Caki2 (cell line): ENCODE measurements around the gene ACTMAP. TPM values are rescaled to one million over a fixed set of nuclear protein-coding genes. Genes with fewer than 3 reads are reported as not detected.
"Not testable (repeated sequence)": the region's sequence is repeated elsewhere in the genome, so short reads cannot be mapped to it uniquely, and the experiment has no call there.

ENCODE experiments used
- DNase-seq: peaks from one replicate; pipeline ENCODE4 v3.0.0-alpha.2; 2015; ENCODE audit warnings: low read depth
- in situ Hi-C: cut with HindIII; loops from 2 replicates; pipeline ENCODE4 v1.10.0; 2016; ENCODE audit warnings: low sequenced_read_pairs, low pct_unique_long_range_greater_than_20kb, mixed read lengths
- total RNA-seq: library from RNA; depleted of rRNA; stranded (reverse); fragments of >200 nt; shearing (Covaris generic); gene quantifications from 2 replicates; pipeline ENCODE4 v1.2.3, GENCODE V29; 2014; ENCODE audit warnings: low replicate concordance

Gene ACTMAP
- total RNA-seq, 1 experiment from 2014 or later: 3.3 TPM

DNA sequence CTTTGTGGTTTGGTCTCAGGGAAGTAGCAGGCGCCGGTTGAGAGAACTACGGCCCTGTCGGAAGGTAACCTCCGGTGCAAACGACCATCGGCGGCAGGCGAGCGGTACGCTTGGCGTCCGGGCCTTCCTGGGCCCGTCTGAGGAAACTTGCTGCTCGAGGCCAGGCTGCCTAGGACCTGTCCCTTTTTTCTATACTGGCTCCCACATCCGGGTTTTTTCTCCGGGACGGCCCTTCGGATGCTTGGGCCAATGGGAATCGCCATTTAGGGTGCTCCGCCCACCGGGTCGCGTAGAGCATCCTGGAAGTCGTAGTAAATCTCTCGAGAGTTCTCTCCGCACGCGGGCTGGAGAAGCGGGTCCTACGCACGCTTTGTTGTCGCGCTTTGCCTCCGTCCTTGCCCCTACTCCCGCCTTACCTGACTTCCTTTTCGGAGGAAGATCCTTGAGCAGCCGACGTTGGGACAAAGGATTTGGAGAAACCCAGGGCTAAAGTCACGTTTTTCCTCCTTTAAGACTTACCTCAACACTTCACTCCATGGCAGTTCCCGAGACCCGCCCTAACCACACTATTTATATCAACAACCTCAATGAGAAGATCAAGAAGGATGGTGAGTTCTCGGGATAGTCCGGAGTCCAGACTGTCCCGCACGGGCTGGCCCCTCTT, 729 bp upstream of the ACTMAP start, which contains the start of gene SNRPA:
Gene SNRPA (plus strand): TSS at position 330 of the 664 bp plus-strand sequence. CDS start 206 bp downstream, at position 536.
- in situ Hi-C loops: no loop called here
- no peak for DNase-seq

DNA sequence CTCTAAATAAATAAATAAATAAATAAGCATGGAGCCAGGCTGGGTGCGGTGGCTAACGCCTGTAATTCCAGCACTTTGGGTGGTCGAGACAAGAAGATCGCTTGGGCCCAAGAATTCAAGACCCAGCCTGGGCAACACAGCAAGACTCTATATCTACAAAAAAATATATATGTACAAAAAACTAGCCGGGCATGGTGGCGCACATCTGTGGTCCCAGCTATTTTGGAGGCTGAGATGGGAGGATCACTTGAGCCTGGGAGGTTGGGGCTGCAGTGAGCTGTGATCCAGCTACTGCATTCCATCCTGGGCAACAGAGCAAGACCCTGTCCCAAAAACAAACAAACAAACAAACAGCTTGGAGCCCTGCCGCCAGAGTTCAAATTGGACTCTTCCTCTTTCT, 2.7 kb downstream of the ACTMAP start:
- in situ Hi-C loops: no loop called here
- DNase-seq: no peak

DNA sequence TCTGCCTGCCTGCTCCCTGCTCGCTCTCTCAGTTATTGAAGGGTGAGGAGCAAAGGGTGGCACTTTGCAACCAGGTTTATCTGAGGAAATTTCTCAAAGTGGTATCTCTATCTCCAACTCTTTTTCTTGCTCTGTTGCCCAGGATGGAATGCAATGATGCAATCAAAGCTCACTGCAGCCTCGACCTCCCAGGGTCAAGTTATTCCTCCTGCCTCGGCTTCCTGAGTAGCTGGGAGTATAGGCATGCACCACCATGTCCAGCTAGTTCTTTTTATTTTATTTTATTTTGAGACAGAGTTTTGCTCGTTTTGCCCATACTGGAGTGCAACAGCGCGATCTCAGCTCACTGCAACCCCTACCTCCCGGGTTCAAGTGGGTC, 4.9 kb downstream of the ACTMAP start:
- in situ Hi-C loops: no loop called here

DNA sequence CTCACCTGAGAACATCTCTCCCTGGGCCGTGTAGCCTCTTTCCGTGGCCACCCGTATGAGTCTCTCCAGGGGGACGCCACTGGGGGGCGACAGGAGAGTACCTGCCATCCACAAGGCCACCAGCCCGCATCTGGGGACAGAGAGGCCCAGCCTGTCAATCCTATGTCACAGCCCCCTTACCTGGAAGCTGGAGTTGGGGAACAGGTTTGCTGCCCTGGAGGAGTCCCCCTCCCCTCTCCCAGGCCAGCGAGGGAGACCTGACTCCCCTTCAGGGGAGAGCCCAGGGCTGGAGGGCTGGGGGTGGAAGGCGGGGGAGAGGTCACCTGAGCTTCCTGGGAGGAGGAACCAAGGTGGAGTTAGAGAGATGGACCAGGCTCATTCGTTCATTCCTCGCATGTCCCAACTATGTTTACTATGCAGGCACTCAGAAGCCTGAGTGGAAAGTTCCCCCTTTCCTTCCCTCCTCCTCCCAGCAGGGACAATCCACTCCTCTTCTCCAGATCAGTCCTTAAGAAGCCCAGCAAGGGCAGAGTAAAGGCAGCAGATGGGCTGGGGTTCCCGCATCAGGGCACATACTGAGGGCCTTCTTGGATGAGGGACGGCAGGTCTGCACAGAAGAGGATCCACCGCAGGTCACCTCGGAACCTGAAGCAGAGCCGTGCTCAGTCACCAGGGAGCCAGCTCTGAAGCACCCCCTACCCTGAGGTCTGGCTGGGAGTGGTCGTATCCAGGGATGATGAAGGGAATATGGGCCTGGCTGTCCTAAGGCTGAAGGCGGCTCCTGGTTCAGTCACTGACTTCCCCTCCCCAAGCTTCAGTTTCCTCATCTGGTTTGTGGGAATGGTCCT, 5.5 kb downstream of the ACTMAP start:
- no peak for DNase-seq
- in situ Hi-C loops: no loop called here

More for the DNA sequence above, 4.9 kb downstream of the ACTMAP start:
- DNase-seq: peak; percentile 44

DNA sequence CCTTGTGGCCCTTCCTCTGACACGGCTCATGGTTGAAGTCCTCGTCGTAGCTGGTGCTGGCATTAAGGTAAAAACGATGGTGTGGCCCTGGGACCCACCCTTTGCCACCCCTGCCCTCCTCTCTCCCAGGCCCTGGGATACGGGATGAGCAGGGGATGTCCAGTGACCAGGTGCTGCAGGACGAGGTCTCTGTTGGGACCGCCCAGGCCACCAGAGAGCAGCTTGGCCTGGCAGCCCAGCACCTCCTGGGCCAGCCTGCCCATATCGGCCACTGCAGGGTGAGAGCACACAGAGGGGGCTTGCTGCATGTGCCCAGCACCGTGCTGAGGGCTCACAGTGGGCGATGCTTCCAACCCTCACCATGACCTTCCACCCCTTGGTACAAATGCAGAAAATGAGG, 6.4 kb downstream of the ACTMAP start:
- in situ Hi-C loops: no loop called here

DNA sequence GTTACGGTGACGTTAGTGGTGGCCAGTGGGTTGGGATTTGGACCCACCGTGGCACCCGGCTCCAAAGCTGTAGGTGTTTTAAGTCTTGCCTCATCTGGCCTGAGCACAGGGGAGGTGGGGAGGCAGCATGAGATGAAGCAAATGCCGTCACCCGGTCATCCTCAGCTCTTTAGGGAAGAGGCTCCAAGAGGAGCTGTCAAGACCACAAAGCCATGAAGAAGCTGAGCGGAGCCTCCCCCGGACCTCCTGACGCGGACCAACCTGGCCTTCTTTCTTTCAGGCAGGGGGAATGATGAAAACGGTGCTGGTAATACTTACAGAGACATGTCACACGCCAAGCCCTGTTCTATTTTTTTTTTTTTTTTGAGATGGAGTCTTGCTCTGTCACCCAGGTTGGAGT, 7.4 kb downstream of the ACTMAP start:
- in situ Hi-C loops: no loop called here

More for the DNA sequence above, 6.4 kb downstream of the ACTMAP start:
- DNase-seq: no peak

DNA sequence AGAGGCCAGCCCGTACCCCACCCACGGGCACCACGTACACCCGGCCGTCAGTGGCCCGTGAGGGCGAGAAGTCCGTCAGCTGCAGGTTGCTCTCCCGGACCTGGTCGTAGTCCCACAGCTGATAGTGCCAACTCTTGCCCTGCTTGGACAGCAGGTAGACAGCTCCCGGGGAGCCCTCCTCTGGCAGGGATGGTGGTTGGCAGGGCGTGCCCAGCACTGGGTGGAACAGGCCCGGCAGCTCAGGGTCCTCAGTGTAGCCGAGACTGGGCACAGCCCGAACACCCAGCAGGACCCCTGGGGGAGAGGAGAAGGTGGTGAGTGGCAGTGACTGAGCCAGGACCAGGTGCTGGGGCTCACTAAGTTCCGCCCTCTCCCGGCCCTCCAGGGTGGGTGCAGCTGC, 7.8 kb downstream of the ACTMAP start:
- in situ Hi-C loops: no loop called here
- no peak for DNase-seq

More for the DNA sequence above, 7.4 kb downstream of the ACTMAP start:
- DNase-seq: no peak

DNA sequence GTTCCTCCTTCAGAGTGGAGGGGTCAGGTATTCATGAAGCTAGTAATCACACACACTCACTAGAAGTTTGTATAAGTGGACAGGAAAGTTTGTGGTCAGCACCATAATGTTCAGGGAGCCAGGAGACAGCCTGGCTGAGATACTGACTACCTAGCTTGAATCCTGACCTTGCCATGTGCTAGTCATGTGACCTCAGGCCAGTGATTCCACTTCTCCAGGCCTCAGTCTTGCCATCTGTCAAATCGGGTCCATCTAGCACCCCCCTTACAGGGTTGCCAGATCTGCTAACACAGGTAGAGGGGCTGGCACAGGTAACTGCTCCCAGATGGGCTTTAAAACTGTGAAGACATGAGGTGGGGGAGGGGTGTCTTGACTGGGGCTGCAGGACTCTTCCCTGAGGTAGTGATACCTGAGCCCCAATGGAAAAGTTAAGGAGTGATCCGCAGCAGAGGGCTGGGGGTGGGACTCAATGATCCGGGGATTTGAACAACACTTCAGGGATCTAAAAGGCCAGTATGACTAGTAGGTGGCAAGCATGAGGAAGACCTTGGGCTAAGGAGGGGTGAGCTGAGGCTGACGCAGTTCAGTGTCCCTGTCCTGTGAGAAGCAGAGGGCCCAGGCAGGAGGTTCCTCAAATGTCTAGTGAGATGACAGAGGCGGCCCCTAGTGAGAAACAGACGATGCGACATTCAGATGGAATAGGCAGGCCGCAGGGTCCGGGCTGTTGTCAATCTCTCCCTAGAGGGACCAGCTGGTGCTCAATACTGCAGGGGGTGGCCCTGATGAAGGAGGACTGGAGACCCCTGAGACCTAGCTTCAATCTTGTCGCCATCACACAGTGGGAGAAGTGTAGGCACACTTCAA, 8.5 kb downstream of the ACTMAP start:
- in situ Hi-C loops: no loop called here
- no peak for DNase-seq

DNA sequence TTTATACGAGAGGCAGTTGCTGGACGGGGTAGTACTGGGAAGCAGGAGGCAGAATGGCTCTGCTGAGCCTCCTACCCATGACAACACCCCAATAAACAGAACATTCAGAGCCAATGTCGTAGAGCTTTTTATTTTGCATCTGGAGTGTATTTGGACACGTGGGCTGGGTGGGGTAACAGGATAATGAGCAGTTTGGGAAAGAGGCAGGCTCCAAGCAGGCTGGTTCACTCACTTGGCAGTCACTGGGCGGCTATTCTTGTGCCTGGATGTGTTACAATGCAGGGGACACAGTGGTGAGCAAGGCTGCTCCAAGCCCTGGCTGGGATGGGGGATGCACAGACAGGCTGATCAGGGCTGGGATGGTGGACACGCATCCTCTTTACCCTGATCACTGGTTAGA, 9.5 kb downstream of the ACTMAP start:
- in situ Hi-C loops: no loop called here
- DNase-seq: no peak

DNA sequence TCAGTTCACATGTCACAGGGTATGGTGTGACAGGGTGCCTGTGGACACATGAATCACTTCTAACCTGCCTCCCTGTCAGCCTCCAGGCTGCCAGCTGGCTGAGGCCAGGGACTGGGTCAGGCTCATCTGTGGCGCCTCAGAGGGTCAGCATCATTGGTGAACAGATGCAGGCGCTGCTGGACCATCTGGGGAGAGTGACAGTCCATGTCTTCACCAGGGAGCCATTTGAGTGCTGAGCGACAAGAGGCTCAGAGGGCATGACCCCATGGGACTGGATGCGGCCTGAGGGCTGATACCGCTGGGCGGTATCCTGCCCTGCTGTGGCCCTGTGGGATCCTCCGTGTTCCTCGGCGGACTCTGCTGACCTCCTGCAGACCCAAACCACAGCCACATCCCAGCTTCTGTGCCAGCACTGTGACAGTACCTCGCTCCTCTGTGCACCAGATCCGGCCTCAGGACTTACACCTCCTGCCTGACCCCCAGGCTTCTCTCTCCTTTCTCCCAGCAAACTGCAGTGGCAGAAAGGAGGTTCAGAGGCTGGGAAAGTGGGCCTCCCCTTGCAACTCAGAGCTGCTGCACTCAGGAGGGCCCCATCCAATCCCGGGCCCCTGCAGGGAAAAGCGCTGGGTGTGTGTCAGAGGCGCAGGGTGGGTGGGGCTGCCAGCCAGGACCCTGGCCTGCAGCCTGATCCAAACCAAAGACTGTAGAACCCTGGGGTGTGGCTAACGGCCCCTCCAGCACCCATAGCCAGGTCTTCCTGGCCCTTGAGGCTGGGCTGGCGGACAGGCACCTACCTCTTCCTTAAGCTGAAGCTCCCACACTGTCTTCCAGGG, 10.2 kb downstream of the ACTMAP start:
- DNase-seq: no peak
- in situ Hi-C loops: no loop called here

DNA sequence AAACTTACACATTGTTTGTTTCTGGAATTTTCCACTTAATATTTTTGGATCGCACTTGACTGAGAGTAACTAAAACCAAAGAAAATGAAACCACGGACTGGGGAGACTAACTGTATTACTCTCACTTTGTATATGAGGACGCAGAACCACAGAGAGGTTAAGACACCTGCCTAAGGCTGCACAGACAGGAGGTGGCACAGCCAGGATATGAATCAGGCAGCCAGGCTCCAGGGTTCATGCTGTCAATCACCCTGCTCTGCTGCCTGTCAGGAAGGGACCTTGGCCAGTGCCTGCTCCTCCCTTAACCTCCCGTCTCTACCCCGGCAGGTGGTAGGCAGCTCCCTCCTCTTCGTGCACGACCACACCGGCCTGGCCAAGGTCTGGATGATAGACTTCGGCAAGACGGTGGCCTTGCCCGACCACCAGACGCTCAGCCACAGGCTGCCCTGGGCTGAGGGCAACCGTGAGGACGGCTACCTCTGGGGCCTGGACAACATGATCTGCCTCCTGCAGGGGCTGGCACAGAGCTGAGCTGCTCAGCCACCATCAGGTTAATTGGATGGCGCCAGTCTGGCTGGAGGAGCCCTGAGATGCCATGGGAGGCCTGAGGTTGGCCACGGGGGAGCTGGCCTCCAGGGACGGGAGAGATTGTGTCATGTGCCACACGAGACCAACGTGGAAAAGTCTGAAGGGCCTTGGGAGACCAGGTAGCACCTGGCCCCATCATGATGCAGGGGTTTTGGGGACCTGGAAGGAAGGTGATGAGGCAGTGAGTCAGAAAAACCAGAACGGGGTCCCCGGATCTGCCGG, 11.0 kb downstream of the ACTMAP start:
- in situ Hi-C loops: no loop called here
- no peak for DNase-seq

DNA sequence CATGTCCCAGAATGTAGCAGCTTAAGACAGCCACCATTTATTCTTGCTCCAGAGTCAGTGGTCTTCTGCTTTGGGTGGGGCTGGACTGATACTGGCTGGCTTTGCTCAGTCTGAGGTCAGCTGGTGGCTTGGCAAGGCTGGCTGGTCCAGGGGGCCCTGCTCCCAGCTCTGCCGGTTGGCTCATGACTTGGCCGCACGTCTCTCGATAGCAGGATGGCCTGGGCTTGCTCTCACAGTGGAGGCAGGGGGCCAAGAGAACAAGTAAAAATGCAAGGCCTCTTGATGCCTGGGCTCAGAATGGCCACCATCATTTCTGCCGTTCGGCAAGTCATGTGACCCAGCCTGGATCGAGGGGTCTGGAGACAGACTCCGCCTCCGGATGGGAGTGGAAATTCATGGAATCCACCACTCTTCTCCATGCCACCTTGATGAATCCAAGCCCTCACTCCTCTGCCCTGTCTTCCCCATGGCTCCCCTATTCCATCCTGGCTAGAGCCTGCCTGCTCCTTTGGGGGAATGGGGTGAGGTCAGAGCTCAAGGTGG, 13.1 kb downstream of the ACTMAP start:
- no peak for DNase-seq
- in situ Hi-C loops: no loop called here

DNA sequence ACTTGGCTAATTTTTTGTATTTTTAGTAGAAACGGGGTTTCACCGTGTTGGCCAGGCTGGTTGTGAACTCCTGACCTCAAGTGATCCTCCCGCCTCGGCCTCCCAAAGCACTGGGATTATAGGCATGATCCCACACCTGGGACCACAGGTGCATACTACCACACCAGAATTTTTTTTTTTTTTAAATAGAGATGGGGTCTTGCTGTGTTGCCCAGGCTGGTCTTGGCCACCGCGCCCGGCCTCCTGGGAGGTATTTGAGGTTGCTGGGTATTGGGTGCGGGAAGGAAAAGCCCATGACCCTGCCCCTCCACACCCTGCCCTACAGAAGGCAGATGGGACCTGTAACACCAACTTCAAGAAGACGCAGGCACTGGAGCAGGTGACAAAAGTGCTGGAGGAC, 13.6 kb downstream of the ACTMAP start:
- DNase-seq: no peak
- in situ Hi-C loops: no loop called here

DNA sequence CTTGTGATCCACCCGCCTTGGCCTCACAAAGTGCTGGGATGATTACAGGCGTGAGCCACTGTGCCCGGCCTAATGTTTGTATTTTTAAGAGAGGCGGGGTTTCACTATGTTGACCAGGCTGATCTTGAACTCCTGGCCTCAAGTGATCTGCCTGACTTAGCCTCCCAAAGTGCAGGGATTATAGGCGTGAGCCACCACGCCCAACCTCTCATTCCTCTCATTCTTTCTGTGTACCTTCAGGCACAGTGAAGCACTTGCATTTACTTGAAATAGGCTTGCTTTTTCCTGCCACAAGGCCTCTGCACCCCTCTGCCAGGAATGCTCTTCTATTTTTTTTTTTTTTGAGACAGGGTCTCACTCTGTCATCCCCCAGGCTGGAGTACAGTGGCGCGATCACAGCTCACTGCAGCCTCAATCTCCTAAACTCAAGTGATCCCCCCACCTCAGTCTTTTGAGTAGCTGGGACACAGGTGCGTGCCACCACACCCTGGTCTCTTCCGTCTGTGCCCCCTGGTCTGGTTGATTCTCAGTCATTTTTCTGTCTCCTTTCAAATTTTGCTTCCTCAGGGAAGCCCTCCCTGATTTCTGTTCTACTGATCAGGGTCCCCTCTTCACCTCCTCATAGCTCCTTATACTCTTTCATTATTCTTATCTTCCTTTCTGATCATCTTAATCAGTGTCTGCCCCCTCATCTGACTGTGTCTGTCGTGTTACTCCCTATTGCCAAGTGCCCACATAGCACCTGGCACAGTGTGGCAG, 15.1 kb downstream of the ACTMAP start:
- in situ Hi-C loops: no loop called here
- DNase-seq: no peak

DNA sequence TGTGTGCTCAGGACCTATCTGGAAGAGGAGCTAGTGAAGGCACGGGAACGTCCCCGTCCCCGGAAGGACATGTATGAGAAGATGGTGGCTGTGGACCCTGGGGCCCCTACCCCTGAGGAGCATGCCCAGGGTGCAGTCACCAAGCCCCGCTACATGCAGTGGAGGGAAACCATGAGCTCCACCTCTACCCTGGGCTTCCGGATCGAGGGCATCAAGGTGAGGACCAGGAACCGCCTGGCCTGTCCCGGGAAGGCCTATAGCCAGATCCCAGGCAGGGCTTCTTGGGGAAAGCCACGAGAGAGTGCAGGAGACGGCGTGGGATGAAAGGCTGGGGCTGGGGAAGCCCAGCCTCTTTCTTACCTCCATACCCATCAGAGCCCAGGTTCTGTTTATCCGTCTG, 17.1 kb downstream of the ACTMAP start:
- in situ Hi-C loops: no loop called here
- DNase-seq: no peak

DNA sequence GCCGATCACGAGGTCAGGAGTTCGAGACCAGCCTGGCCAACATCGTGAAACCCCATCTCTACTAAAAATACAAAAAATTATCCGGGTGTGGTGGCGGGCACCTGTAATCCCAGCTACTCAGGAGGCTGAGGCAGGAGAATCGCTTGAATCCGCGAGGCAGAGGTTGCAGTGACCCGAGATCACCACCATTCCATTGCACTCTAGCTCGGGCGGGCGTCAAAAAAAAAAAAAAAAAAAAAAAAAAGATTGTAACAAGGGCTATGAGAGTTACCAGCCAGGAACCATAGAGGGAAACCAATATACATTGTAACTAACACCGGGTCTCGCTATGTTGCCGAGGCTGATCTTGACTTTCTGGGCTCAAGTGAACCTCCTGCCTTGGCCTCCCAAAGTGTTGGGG, 18.0 kb downstream of the ACTMAP start:
- DNase-seq, in situ Hi-C loops: not testable (repeated sequence)
